Measurements from ENCODE around the gene FLRT1. TPM values are rescaled to one million over a fixed set of nuclear protein-coding genes. Genes with fewer than 3 reads are reported as not detected.
A peak's percentile ranks its signal among the peaks of the same experiment; 100 is the strongest.

Gene FLRT1
- total and polyA plus RNA-seq, 3 donors from 2014 or later, result 0.67 to 0.79 (median 0.74) TPM

DNA sequence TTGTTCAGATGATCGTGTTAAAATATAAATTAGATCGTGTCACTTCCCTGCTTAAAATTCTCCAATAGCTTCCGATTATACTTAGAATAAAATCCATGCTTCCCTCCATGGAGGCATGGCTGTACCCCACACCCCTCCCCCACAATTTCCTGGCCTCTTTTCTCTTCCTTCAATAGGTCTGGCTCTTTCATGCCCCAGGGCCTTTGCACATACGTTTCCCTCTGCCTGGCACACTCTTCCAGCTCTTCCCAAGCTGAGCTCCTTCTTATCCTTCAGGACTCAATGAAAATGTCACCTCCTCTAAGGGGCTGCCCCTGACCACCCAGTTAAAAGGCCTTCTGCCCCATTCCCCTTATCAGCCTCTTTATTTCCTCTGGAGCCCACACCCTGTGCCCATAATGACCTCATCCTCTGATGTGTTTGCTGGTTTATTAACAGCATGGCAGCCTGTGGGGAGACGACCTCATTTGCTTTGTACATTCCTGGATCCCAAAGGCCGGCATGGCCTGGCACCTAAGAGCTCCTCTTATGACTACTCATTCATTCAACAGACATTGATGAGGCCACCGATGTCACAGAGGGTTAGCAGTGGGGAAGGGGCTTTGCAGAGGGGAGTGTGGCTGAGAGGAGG is 9.0 kb upstream of the FLRT1 start:
- no peak for DNase-seq
- Histone ChIP-seq H3K9me3 (no peaks in the 10 kb centered on the region), H3K4me1 (no peaks in the 10 kb centered on the region), H3K27ac (no peak overlapping the region), H3K36me3 (ENCODE audit: low read depth, missing control alignments) (no peaks in the 10 kb centered on the region), H3K4me3 (no peak overlapping the region), H3K27me3 (no peaks in the 10 kb centered on the region)
- TF ChIP-seq POLR2A (IDR thresholded peaks at IDR 0.05) (no peak), CTCF (IDR thresholded peaks at IDR 0.05) (no peak)
- intact Hi-C loops (cut with DNase I; ENCODE audit: low total_unique reads), result no loop called here
- WGBS, 2 donors, result 85 to 98% methylated on average over 7 of the region's 7 CpGs

- WGBS, 2 donors, result 44 to 47% methylated on average over 15 to 20 of the region's 20 CpGs
- no peaks in the 10 kb centered on the region for H3K4me1 ChIP-seq
- TF ChIP-seq POLR2A (IDR thresholded peaks at IDR 0.05), result no peak
- TF ChIP-seq CTCF (IDR thresholded peaks at IDR 0.05), result no peak
- DNase-seq, result no peak
- H3K27me3 ChIP-seq, result no peaks in the 10 kb centered on the region
- no peaks in the 10 kb centered on the region for H3K9me3 ChIP-seq
- H3K4me3 ChIP-seq, result peak overlapping the region; percentile 7 to 15
- H3K27ac ChIP-seq, result no peak overlapping the region
- intact Hi-C loops (cut with DNase I; ENCODE audit: low total_unique reads), result no loop called here
- H3K36me3 ChIP-seq (ENCODE audit: low read depth, missing control alignments), result no peaks in the 10 kb centered on the region
Measured at GRCh38 chr11:64027651-64028397, 7.9 kb upstream of the FLRT1 start.

GRCh38 chr11:64028398-64029115 is 7.2 kb upstream of the FLRT1 start:
- peak overlapping the region; percentile 7 to 15 for H3K4me3 ChIP-seq
- peak; percentile 69 for DNase-seq
- TF ChIP-seq POLR2A (IDR thresholded peaks at IDR 0.05), result no peak
- TF ChIP-seq CTCF (IDR thresholded peaks at IDR 0.05), result no peak
- H3K36me3 ChIP-seq (ENCODE audit: low read depth, missing control alignments), result no peaks in the 10 kb centered on the region
- 7 to 16% methylated on average over 14 to 22 of the region's 22 CpGs for WGBS, 2 donors
- H3K9me3 ChIP-seq, result no peaks in the 10 kb centered on the region
- H3K4me1 ChIP-seq, result no peaks in the 10 kb centered on the region
- no peak overlapping the region for H3K27ac ChIP-seq
- intact Hi-C loops (cut with DNase I; ENCODE audit: low total_unique reads), result no loop called here
- H3K27me3 ChIP-seq, result no peaks in the 10 kb centered on the region

- Histone ChIP-seq H3K36me3 (ENCODE audit: low read depth, missing control alignments) (no peaks in the 10 kb centered on the region), H3K4me3 (no peak overlapping the region), H3K4me1 (no peaks in the 10 kb centered on the region), H3K9me3 (no peaks in the 10 kb centered on the region), H3K27ac (no peak overlapping the region), H3K27me3 (no peaks in the 10 kb centered on the region)
- no peak for DNase-seq
- TF ChIP-seq CTCF (IDR thresholded peaks at IDR 0.05) (no peak), POLR2A (IDR thresholded peaks at IDR 0.05) (no peak)
- intact Hi-C loops (cut with DNase I; ENCODE audit: low total_unique reads), result no loop called here
- 93% methylated on average over 4 to 8 of the region's 8 CpGs for WGBS, 2 donors
Measured at GRCh38 chr11:64029773-64030172, 6.0 kb upstream of the FLRT1 start.

Data from testis (tissue), 3 donors.